ENCODE data around the gene C2orf92. TPM values are rescaled to one million over a fixed set of nuclear protein-coding genes. Genes with fewer than 3 reads are reported as not detected.

The C2orf92 gene
- total RNA-seq, 6 donors from 2014 or later = 9.1 to 45.1 (median 23.1) TPM

DNA sequence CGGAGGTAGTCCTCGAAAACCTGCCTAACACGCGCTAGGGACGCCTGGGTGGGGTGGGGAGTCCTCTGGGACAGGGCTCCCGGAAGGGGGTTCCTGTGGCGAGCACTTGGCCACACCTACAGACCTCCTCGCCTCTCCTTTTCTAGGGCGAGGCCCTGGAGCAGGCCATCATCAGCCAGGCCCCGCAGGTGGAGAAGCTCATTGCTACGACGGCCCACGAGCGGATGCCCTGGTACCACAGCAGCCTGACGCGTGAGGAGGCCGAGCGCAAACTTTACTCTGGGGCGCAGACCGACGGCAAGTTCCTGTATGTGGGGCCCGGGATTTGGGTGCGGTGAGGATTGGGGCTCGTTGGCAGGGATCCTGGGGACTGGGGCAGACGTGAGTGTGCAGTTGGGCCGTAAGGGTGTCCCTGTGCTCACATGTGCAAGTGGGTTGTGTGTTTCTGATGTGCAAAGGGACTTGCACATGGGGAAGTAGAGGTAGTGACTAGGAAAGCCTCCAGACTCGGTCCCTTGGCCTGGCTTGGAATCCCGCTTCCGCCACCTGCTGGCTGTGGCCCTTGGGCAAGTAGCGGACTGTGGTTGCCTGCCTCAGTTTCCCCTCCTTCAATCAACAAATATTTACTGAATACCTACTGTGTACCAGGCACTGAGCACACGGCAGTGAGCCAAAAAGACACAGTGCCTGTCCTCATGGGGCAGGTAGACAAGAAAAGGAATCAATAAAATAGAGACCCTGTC, 55.6 kb downstream of the C2orf92 start:
- Histone ChIP-seq H3K36me3 (no peaks in the 10 kb centered on the region), H3K9me3 (peaks cover 0 to 5% (median 3%) of the 10 kb centered on the region in 4 donors), H3K4me3 (no peak overlapping the region), H3K4me1 (no peaks in the 10 kb centered on the region), H3K27me3 (no peaks in the 10 kb centered on the region), H3K27ac (no peak overlapping the region)
- ATAC-seq (ENCODE audit: low FRiP score in 2 of 2) = no peak
- TF ChIP-seq EP300 (IDR thresholded peaks at IDR 0.05) = no peak
- no peak for TF ChIP-seq POLR2A (IDR thresholded peaks at IDR 0.05)
- peak in 1 of 2 donors; percentile 64 for DNase-seq
- WGBS, 2 donors = 91 to 95% methylated on average over 19 to 27 of the region's 31 CpGs

DNA sequence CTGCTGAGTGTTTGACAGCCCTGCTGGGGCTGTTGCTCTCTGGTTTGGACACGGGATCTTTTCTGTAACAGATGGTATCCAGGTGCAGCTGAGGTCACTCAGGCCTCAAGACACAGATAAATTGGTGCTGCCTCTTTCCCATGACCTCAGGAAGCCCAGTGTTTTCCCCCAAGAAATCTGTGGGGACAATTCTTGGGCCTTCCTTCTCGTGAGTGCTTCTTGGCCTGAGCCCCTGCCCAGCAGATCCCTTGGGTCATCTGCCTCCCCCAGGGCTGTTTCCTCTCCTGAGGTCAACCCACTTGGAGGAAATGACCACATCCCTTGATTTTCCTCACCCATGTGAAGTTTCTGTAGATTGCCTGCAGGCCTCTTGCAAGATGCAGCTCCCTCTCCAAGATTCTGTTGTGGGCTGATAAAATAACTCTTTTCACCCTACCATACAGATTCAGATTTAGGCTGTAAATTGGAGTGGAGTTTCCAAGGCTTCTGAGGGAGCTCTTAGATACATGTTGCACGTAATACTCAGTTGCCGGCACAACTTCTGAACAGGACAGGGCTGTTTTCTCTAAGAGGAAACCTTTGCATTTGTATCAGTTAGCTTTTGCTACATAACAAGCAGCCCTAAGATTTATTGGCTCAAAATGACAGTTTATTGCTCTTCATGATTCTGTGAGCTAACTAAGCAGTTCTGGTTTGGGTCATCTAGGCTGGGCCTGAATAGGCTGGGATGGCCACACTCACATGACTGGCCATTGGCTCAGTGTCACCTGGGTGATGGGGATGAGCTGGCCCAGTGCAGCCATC, 57.0 kb downstream of the C2orf92 start:
- TF ChIP-seq CTCF (IDR thresholded peaks at IDR 0.05) (no peak), POLR2A (IDR thresholded peaks at IDR 0.05) (no peak), POLR2AphosphoS5 (IDR thresholded peaks at IDR 0.05) (no peak), EP300 (IDR thresholded peaks at IDR 0.05) (no peak)
- WGBS, 2 donors = 46 to 70% methylated on average over 4 of the region's 4 CpGs
- DNase-seq (no peak), ATAC-seq (ENCODE audit: low FRiP score in 2 of 2) (no peak)
- no peaks in the 10 kb centered on the region for H3K4me1 ChIP-seq
- H3K27me3 ChIP-seq = no peaks in the 10 kb centered on the region
- H3K9me3 ChIP-seq = peaks cover 0 to 10% (median 8%) of the 10 kb centered on the region in 4 donors
- no peak overlapping the region for H3K27ac ChIP-seq
- H3K4me3 ChIP-seq = no peak overlapping the region
- no peaks in the 10 kb centered on the region for H3K36me3 ChIP-seq

DNA sequence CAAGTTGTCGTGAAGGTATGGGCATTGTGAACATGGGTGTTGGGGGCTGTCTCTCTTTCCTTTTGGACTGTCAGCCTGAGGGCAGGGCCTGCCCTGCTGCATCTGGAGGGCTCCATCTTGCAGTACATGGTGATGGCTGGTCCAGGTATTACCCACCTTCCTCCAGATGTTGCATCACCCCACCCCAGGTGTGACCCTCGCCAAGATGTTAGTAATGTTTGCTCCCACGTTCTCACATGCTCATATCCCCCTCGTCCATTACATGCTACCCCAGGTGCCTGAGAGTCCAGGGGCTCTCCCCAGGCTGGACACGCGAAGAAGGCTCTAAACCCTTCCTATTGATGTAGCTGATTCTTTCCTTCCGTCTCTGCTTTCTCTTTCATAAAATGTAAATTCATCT, 57.8 kb downstream of the C2orf92 start:
- no peak for DNase-seq
- peaks cover 0 to 10% (median 8%) of the 10 kb centered on the region in 4 donors for H3K9me3 ChIP-seq
- H3K36me3 ChIP-seq = no peaks in the 10 kb centered on the region
- no peaks in the 10 kb centered on the region for H3K27me3 ChIP-seq
- 91 to 92% methylated on average over 7 of the region's 7 CpGs for WGBS, 2 donors
- H3K4me1 ChIP-seq = no peaks in the 10 kb centered on the region
- H3K4me3 ChIP-seq = no peak overlapping the region
- no peak for ATAC-seq (ENCODE audit: low FRiP score in 2 of 2)
- H3K27ac ChIP-seq = no peak overlapping the region
- TF ChIP-seq POLR2AphosphoS5 (IDR thresholded peaks at IDR 0.05) = no peak
- TF ChIP-seq EP300 (IDR thresholded peaks at IDR 0.05) = no peak
- TF ChIP-seq POLR2A (IDR thresholded peaks at IDR 0.05) = no peak
- no peak for TF ChIP-seq CTCF (IDR thresholded peaks at IDR 0.05)

DNA sequence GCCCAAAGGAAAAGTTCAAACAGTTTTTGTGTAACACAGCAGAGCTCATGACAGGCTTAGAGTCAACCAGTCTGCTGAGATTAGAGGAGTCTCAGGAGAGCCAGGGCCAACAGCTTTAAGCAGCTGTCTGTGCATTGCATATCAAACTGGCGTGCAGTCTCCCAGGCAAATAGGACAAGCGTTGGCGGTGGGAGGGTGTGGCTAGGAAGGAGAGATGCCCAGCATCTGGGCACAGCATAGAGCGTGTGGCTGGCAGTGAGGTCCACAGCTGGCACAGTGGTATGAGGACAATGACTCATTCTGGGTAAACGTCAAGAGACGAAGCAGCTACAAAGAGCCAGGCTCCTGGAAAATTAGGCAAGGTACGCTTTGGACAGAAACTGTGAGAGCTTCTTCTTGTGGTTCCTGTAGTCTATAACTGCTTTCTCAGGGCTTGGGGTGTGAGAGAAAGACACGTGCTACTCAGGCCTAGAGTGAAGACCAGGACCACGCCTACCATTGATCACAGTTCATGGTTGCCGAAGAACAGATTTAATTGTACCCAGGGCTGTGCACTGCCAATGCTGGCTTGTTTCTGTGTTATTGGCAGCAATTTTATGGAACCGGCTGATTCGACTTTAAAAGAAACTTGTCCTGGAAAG, 58.7 kb downstream of the C2orf92 start:
- peaks cover 0 to 10% (median 8%) of the 10 kb centered on the region in 4 donors for H3K9me3 ChIP-seq
- TF ChIP-seq CTCF (IDR thresholded peaks at IDR 0.05) (no peak), EP300 (IDR thresholded peaks at IDR 0.05) (no peak), POLR2AphosphoS5 (IDR thresholded peaks at IDR 0.05) (no peak), POLR2A (IDR thresholded peaks at IDR 0.05) (no peak)
- WGBS, 2 donors = 65 to 77% methylated on average over 10 to 12 of the region's 12 CpGs

GRCh38 chr2:97730245-97730644, 60.7 kb downstream of the C2orf92 start:
- Histone ChIP-seq H3K27me3 (no peaks in the 10 kb centered on the region), H3K27ac (no peak overlapping the region), H3K9me3 (peaks cover 0 to 10% (median 8%) of the 10 kb centered on the region in 4 donors), H3K4me1 (no peaks in the 10 kb centered on the region), H3K36me3 (no peaks in the 10 kb centered on the region), H3K4me3 (no peak overlapping the region)
- DNase-seq (no peak), ATAC-seq (ENCODE audit: low FRiP score in 2 of 2) (no peak)
- WGBS, 2 donors = 100% methylated on average over 1 of the region's 1 CpG
- TF ChIP-seq EP300 (IDR thresholded peaks at IDR 0.05) = no peak
- no peak for TF ChIP-seq POLR2AphosphoS5 (IDR thresholded peaks at IDR 0.05)
- TF ChIP-seq CTCF (IDR thresholded peaks at IDR 0.05) = no peak
- no peak for TF ChIP-seq POLR2A (IDR thresholded peaks at IDR 0.05)

More for the DNA sequence above, 58.7 kb downstream of the C2orf92 start:
- no peak overlapping the region for H3K4me3 ChIP-seq
- ATAC-seq (ENCODE audit: low FRiP score in 2 of 2) = no peak
- H3K4me1 ChIP-seq = no peaks in the 10 kb centered on the region
- peak in 1 of 2 donors; percentile 15 for DNase-seq
- H3K36me3 ChIP-seq = no peaks in the 10 kb centered on the region
- H3K27ac ChIP-seq = no peak overlapping the region
- H3K27me3 ChIP-seq = no peaks in the 10 kb centered on the region
